HepG2 (cell line): ENCODE results near the gene TENM3. TPM values are rescaled to one million over a fixed set of nuclear protein-coding genes. Genes with fewer than 3 reads are reported as not detected.

Source experiments
- ATAC-seq: fragments of 200-7000 bp; cut with Tn5 transposase; 3 replicates; pipeline ENCODE4 v1.9.1; 2020; ENCODE audit warnings: mild to moderate bottlenecking, moderate library complexity
- BruUV-seq: library from RNA; stranded (reverse); fragments of 400-500 nt; replicated peaks from 2 replicates; lab custom pipeline; 2021; lab: Mats Ljungman, UMichigan
- CTCF ChIA-PET: fragments of 300-600 bp; formaldehyde crosslinking; extraction: SDS; loops from one replicate; lab custom pipeline; 2021; ENCODE audit warnings: low total read pairs, inconsistent platforms, low intra/inter-chr PET ratio; lab: Yijun Ruan, JAX
- POLR2A ChIA-PET: fragments of 350-600 bp; sonication (Branson Sonifier 250); formaldehyde crosslinking; loops from one replicate; lab custom pipeline; 2020; ENCODE audit warnings: antibody characterized with exemption, inconsistent platforms; lab: Yijun Ruan, JAX
- DNase-seq: peaks from one replicate; pipeline ENCODE4 v3.0.0-alpha.2; 2015; ENCODE audit warnings: low spot score
- FAIRE-seq: peaks from 3 replicates; lab custom pipeline; 2011; peaks lifted over from hg19 to GRCh38; lab: Jason Lieb, UNC
- H2AFZ ChIP-seq: one replicate; pipeline ENCODE4 v1.6.1; 2011; ENCODE audit warnings: low read length, inconsistent platforms
- H3K27ac ChIP-seq: fragments of 300-600 bp; 3 replicates; pipeline ENCODE4 v1.8.0; 2011; ENCODE audit warnings: mixed run types, mild to moderate bottlenecking, mixed read lengths, low read length, inconsistent platforms; ENCODE audit not compliant: insufficient read depth; ENCODE audit errors: extremely low read length
- H3K27me3 ChIP-seq, 2 experiments: fragments of 200-600 bp in 1 of 2; 2 replicates in 1 of 2; 3 replicates in 1 of 2; pipeline versions ENCODE4 v1.6.0 to v1.8.0; 2011; ENCODE audit warnings: low read length in 2 of 2, mild to moderate bottlenecking in 2 of 2, moderate library complexity in 2 of 2, inconsistent platforms in 1 of 2; ENCODE audit not compliant: insufficient read depth in 2 of 2, control insufficient read depth in 1 of 2
- H3K36me3 ChIP-seq, 2 experiments: fragments of 200-600 bp in 1 of 2; replicated peaks in 1 of 2; 2 replicates in 1 of 2; 3 replicates in 1 of 2; pipeline versions ENCODE4 v1.5.1 to v1.8.0; 2011; ENCODE audit warnings: low read length in 2 of 2, inconsistent platforms in 1 of 2; ENCODE audit not compliant: insufficient read depth in 2 of 2, control insufficient read depth in 1 of 2
- H3K4me1 ChIP-seq: 2 replicates; pipeline ENCODE4 v1.5.1; 2012; ENCODE audit warnings: low read length, inconsistent platforms; ENCODE audit not compliant: insufficient read depth
- H3K4me2 ChIP-seq: 2 replicates; pipeline ENCODE4 v1.6.0; 2011; ENCODE audit warnings: low read depth, low read length, inconsistent platforms
- H3K4me3 ChIP-seq, 3 experiments: fragments of 200-600 bp in 1 of 3; sonication (generic), shearing (Covaris generic) in 1 of 3; replicated peaks in 1 of 3; 2 replicates each; pipeline ENCODE4 v1.5.1; 2011 to 2016; ENCODE audit warnings: low read length in 3 of 3, inconsistent platforms in 2 of 3, low read depth in 2 of 3, mild to moderate bottlenecking in 2 of 3, control low read depth in 1 of 3, mixed read lengths in 1 of 3; ENCODE audit not compliant: insufficient read depth in 1 of 3
- H3K79me2 ChIP-seq: one replicate; pipeline ENCODE4 v1.6.1; 2011; ENCODE audit warnings: low read length, inconsistent platforms; ENCODE audit not compliant: insufficient read depth
- H3K9ac ChIP-seq: 2 replicates; pipeline ENCODE4 v1.6.0; 2011; ENCODE audit warnings: mild to moderate bottlenecking, low read depth, low read length, inconsistent platforms; ENCODE audit not compliant: insufficient read depth
- H3K9me3 ChIP-seq: 2 replicates; pipeline ENCODE4 v1.5.1; 2012; ENCODE audit warnings: mild to moderate bottlenecking, low read length
- H4K20me1 ChIP-seq: 2 replicates; pipeline ENCODE4 v1.6.0; 2011; ENCODE audit warnings: inconsistent platforms, mild to moderate bottlenecking, low read length, moderate library complexity; ENCODE audit not compliant: insufficient read depth
- IKZF1 ChIP-seq: fragments of 450-650 bp; IDR thresholded peaks from 2 replicates; pipeline ENCODE4 v1.7.1; 2016
- SUZ12 ChIP-seq: fragments of 150-350 bp; IDR thresholded peaks from 2 replicates; pipeline ENCODE4 v1.6.1; 2014; ENCODE audit warnings: low read depth, low read length
- TAF1 ChIP-seq: sonication (generic); formaldehyde crosslinking; IDR thresholded peaks from 2 replicates; pipeline ENCODE4 v1.4.0; 2020; ENCODE audit warnings: missing genetic modification reagents
- ZFP90 ChIP-seq: sonication (generic); formaldehyde crosslinking; IDR thresholded peaks from 2 replicates; pipeline ENCODE4 v1.8.0; 2022; ENCODE audit warnings: missing genetic modification reagents, mild to moderate bottlenecking, inconsistent platforms, borderline replicate concordance
- WGBS: methylation state at CpG from one replicate; pipeline ENCODE4 v1.1.6; 2017; ENCODE audit warnings: low lambda C conversion rate; 5-methylcytosine and 5-hydroxymethylcytosine counted together
- in situ Hi-C: cut with HindIII; loops from 2 replicates; pipeline ENCODE4 v1.10.0; 2017; ENCODE audit warnings: low pct_unique_long_range_greater_than_20kb; ENCODE audit not compliant: extremely low pct_ligation_motif_present
- intact Hi-C: fragments of 100-400 bp; cut with micrococcal nuclease; formaldehyde crosslinking; loops from one replicate; pipeline ENCODE4 v1.10.0; 2022; ENCODE audit not compliant: unreplicated experiment
- polyA plus RNA-seq, 8 experiments: library from polyadenylated mRNA; depleted of rRNA in 3 of 8; stranded (reverse) in 7 of 8; unstranded in 1 of 8; fragments of >200 nt; fragmentation: Illumina TruSeq in 4 of 8; extraction: Trizol in 4 of 8; gene quantifications; 2 replicates each; pipeline versions ENCODE4 v1.2.1 to v1.2.3, GENCODE V29; 2011 to 2016; ENCODE audit warnings: low read depth in 4 of 8, missing spikeins in 1 of 8, mixed read lengths in 1 of 8; ENCODE audit not compliant: insufficient read depth in 1 of 8
- total RNA-seq, 5 experiments: library from RNA; depleted of rRNA; stranded (reverse); fragments of >200 nt; fragmentation: Illumina TruSeq; extraction: Trizol; gene quantifications; 2 replicates each; pipeline ENCODE4 v1.2.3, GENCODE V29; 2016; ENCODE audit warnings: low read depth in 1 of 5
- TF ChIP-seq, protein P1 (sequence below): sonication (generic); formaldehyde crosslinking; IDR thresholded peaks from 2 replicates; pipeline ENCODE4 v1.8.0; 2022; ENCODE audit warnings: low read depth, missing genetic modification reagents

Gene TENM3
- total and polyA plus RNA-seq, 2 of the 13 experiments (the other 11 are each of a cell fraction or from before 2014, with no cell fraction given): 0.04 TPM; not detected in 1

DNA sequence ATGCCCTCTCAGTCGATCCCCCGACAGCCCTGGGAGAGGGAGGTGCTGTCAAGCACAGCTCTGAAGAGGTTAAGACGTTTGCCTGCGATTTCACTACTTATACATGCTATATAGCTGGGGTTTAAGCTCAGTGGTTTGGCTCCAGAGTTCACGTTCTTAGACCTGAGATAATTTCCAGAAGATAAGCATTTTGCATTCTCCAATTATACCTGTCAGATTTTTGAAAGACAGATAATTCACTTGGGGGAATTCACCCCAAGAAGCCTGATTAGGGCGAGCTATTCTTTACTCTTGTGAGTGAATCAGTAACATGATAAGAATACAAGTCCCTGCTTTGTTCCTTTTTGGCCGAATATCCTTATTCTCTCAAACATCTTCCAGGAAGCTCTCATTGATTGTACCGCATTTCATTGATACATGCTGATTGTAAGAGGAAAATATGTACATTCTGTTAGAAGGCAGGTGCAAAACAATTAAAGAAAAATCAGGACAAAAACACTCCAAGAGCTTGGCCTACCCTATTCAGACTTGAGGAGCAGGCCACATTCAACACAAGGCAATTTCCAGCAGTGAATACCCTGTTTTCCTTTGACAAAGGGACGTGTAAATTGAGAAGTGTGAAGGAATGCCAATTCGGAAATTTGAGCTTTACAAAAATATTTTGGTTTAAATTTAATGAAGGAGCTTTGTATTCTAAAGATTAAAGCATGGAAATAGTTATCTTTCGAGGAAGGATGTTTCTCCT lies 30.2 kb downstream of the TENM3 start:
- H3K36me3 ChIP-seq: no peaks in the 10 kb centered on the region
- 6% methylated on average over 10 of the region's 11 CpGs for WGBS
- no peaks in the 10 kb centered on the region for H3K9me3 ChIP-seq
- ChIA-PET CTCF (no interaction called here), POLR2A (no interaction called here)
- no peaks in the 10 kb centered on the region for H4K20me1 ChIP-seq
- ATAC-seq (no peak), DNase-seq (no peak), FAIRE-seq (no peak)
- no TSS peak for BruUV-seq
- H2AFZ ChIP-seq: no peak overlapping the region
- peaks cover 0 to 8% of the 10 kb centered on the region in 2 experiments; a peak in 1 of 5 replicates for H3K27me3 ChIP-seq
- H3K4me1 ChIP-seq: no peaks in the 10 kb centered on the region
- H3K27ac ChIP-seq: no peak overlapping the region
- intact Hi-C loops: no loop called here
- H3K4me2 ChIP-seq: no peak overlapping the region
- H3K79me2 ChIP-seq: no peaks in the 10 kb centered on the region
- no peak overlapping the region for H3K4me3 ChIP-seq
- H3K9ac ChIP-seq: no peak overlapping the region
- TF ChIP-seq ZFP90 (CRISPR knock-in tag) (no peak), IKZF1 (no peak), SUZ12 (no peak), TAF1 (CRISPR knock-in tag) (no peak)
- TF ChIP-seq, protein P1, sequence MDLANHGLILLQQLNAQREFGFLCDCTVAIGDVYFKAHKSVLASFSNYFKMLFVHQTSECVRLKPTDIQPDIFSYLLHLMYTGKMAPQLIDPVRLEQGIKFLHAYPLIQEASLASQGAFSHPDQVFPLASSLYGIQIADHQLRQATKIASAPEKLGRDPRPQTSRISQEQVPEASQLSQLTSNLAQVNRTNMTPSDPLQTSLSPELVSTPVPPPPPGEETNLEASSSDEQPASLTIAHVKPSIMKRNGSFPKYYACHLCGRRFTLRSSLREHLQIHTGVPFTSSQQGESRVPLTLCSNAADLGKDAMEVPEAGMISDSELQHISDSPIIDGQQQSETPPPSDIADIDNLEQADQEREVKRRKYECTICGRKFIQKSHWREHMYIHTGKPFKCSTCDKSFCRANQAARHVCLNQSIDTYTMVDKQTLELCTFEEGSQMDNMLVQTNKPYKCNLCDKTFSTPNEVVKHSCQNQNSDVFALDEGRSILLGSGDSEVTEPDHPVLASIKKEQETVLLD (CRISPR knock-in tag): no peak
- TF ChIP-seq, all 625 proteins: peak for 0
- in situ Hi-C loops: no loop called here
